HS-5 (cell line): Measurements from ENCODE around the gene DIO1.

Source experiments
- DNase-seq: peaks from one replicate; pipeline ENCODE4 v3.0.0-alpha.2; 2012; ENCODE audit warnings: low read depth

Gene DIO1

DNA sequence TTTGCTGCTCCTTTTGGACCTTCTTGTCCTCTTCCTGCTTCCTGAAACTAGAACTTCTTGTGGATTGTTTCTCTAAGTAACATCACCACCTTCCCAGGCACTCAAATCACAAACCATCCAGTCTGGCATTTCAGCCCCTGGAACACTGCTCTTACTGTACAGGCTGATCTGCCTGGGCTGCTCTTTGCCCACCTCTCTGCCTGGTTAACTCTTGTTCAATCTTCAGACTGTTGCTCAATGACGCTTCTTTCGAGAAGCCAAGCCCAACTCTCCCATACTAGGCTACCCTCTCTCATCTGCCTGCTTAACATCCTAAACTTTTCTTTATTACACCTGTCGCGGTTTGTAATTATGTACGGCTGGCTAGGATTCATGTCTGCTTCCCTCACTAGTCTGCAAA lies 657 bp downstream of the DIO1 start:
- DNase-seq: no peak

GRCh38 chr1:53895421-53895820 lies 1.4 kb downstream of the DIO1 start:
- no peak for DNase-seq

DNA sequence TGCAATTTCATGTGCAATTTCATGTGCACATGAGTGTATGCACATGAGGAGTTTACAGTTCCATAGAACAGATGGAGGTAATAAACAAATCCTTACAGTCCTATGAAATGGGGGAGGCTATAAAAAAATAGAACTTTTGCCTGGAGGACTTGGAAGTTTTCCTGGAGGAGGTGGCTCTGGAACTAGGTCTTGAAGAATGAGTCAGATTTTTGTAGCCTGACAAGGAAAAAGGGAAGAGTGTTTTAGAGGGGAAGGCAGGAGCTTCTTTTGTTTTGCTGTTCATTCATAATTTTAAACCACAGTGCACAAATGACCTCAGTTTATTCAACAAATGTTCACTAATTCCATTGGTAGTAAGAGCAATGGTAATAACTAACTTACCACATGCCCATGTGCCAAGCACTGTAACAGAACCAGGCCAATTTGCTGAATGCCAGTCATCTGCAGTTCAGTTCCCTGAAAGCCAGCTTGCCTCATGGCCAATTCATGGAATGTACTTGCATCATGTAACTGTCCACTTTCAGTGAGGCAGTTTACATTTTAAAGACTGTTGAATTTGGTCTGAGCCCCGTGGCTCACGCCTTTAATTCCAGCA lies 2.7 kb downstream of the DIO1 start:
- peak; percentile 53 for DNase-seq

- DNase-seq: no peak
Observed at GRCh38 chr1:53899206-53899628, 5.2 kb downstream of the DIO1 start.

- DNase-seq: no peak
Observed at GRCh38 chr1:53899708-53900107, 5.7 kb downstream of the DIO1 start.

GRCh38 chr1:53902235-53903138 lies 8.5 kb downstream of the DIO1 start:
- no peak for DNase-seq

GRCh38 chr1:53905509-53905908 lies 11.5 kb downstream of the DIO1 start:
- DNase-seq: no peak

GRCh38 chr1:53906121-53906520 lies 12.1 kb downstream of the DIO1 start:
- no peak for DNase-seq

- DNase-seq: no peak
Observed at GRCh38 chr1:53909946-53910345, 16.0 kb downstream of the DIO1 start.

DNA sequence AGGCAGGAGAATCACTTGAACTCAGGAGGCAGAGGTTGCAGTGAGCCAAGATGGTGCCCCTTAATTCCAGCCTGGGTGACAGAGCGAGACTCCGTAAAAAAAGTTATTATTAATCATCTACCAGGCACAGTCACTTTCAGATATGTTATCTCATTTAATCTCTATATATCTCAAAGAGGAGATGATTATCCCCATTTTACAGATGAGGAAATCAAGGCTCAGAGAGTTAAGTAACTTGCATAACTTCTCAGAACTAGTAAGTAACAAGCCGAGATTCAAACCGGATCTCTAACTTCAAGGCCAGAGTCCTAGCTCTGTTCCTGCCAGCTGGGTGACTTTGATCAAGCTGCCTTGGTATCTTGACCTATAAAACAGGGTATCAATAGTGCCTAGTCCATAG lies 17.5 kb downstream of the DIO1 start:
- DNase-seq: no peak

GRCh38 chr1:53913352-53914033 lies 19.5 kb downstream of the DIO1 start:
- DNase-seq: no peak

- DNase-seq: no peak
Observed at GRCh38 chr1:53918343-53918742, 24.4 kb downstream of the DIO1 start.

GRCh38 chr1:53919675-53920066 lies 25.7 kb downstream of the DIO1 start:
- DNase-seq: no peak

GRCh38 chr1:53927376-53927881 lies 33.4 kb downstream of the DIO1 start:
- no peak for DNase-seq

DNA sequence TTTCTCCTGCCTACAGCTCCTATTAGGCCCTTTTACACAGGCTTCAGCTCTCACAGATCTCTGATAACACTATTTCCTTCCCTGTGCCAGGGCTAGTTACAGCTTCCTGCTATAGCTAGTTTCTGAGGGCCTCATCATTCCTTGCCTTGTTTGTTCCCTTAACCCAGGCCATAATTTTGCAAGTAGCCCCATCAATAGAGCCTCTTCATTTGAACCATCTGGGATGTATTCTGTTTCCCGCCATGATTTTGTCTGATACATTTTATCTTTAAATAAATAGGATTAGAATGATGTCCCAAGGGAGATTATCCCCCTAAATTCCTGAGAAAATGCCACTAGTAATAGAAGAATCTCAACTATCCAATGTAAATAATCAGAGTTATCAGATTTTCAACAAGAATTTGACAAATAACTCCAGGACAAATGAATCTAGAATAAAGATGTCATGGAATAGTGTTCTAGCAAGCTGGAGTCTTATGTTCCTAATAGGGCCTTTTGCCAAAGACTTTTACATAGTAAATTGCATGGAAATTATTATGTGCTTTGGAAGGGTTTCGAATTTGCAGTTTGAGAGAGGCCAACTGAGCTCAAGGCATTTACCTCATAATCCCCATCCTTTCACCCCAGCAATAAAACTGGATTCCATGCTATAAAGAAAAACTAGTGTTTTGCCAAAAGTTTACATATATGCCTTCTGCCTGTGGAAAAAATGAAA lies 35.4 kb downstream of the DIO1 start:
- DNase-seq: no peak

DNA sequence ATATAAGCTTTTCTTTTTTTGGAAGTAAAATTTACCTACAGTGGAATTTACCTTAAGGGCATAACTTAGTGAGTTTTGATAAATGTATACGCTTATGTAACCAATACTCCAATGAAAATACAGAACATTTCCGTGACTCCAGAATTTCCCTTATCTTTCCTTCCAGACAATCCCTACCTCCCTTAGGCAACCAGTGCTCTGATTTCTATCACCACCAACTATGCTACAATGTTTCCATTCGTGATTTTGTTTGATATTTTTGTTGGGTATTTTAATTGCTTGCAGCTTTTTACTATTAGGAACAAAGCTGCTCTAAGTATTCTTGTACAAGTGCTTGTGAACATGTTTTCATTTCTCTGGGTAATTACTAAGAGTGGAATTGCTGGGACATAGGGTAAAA lies 36.9 kb downstream of the DIO1 start:
- DNase-seq: no peak

DNA sequence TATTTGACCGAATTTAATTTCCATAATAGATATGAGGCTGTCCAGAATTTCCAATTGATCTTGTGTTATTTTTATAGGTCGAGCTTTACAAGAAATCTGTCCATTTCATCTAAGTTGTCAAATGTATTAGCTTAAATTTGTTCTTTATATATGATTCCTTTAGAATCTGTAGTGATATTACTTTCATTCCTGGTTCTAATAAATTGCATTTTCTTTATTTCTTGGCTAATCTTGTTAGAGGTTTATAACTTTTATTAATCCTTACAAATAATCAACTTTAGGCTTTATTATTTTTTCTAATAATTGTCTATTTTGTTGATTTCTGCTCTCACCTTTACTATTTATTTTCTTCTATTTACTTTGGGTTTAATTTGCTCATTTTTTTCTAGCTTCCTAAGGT lies 37.5 kb downstream of the DIO1 start:
- DNase-seq: no peak

- DNase-seq: no peak
Observed at GRCh38 chr1:53934170-53934765, 40.3 kb downstream of the DIO1 start.

- no peak for DNase-seq
Observed at GRCh38 chr1:53936430-53936829, 42.4 kb downstream of the DIO1 start.

GRCh38 chr1:53938136-53938830 lies 44.3 kb downstream of the DIO1 start:
- DNase-seq: no peak
